CD14-positive monocyte (primary cell): ENCODE data around the gene TAS2R8. TPM values are rescaled to one million over a fixed set of nuclear protein-coding genes. Genes with fewer than 3 reads are reported as not detected.

Source experiments
- DNase-seq, 3 donors: peaks; one replicate each; pipeline ENCODE4 v3.0.0-alpha.2; 2011 to 2022
- H2AFZ ChIP-seq: 2 replicates; pipeline ENCODE4 v1.6.0; 2012; ENCODE audit warnings: mild to moderate bottlenecking, low read depth, low read length, inconsistent platforms; ENCODE audit not compliant: insufficient read depth, poor library complexity, severe bottlenecking
- H3K27ac ChIP-seq, 2 donors: 1 replicate in 1 of 2; 2 replicates in 1 of 2; pipeline ENCODE4 v1.5.1; 2012 to 2013; ENCODE audit warnings: low read length in 2 of 2, control low read depth in 1 of 2, inconsistent platforms in 1 of 2, low read depth in 1 of 2, mild to moderate bottlenecking in 1 of 2
- H3K27me3 ChIP-seq, 2 donors: one replicate each; pipeline versions ENCODE4 v1.6.0 to v1.6.1; 2011 to 2013; ENCODE audit warnings: low read length in 2 of 2; ENCODE audit not compliant: control insufficient read depth in 2 of 2, insufficient read depth in 2 of 2
- H3K36me3 ChIP-seq, 2 donors: replicated peaks in 1 of 2; 1 replicate in 1 of 2; 2 replicates in 1 of 2; pipeline versions ENCODE4 v1.5.1 to v1.6.1; 2012 to 2013; ENCODE audit warnings: low read length in 2 of 2, control low read depth in 1 of 2, inconsistent platforms in 1 of 2, mild to moderate bottlenecking in 1 of 2; ENCODE audit not compliant: insufficient read depth in 2 of 2, control insufficient read depth in 1 of 2
- H3K4me1 ChIP-seq, 2 donors: 1 replicate in 1 of 2; 2 replicates in 1 of 2; pipeline versions ENCODE4 v1.5.1 to v1.6.1; 2012 to 2013; ENCODE audit warnings: low read length in 2 of 2, control low read depth in 1 of 2, inconsistent platforms in 1 of 2, mild to moderate bottlenecking in 1 of 2, moderate library complexity in 1 of 2; ENCODE audit not compliant: insufficient read depth in 2 of 2, control insufficient read depth in 1 of 2
- H3K4me2 ChIP-seq: replicated peaks from 2 replicates; pipeline ENCODE3; 2012; ENCODE audit warnings: low read length, moderate library complexity, mild to moderate bottlenecking; ENCODE audit not compliant: poor library complexity, severe bottlenecking; ENCODE audit errors: extremely low read depth
- H3K4me3 ChIP-seq, 3 experiments: fragments of 200-600 bp in 1 of 3; sonication (generic) in 1 of 3; replicated peaks in 1 of 3; 1 replicate in 2 of 3; 2 replicates in 1 of 3; pipeline ENCODE4 v1.5.1; 2011 to 2013; ENCODE audit warnings: low read length in 3 of 3, mild to moderate bottlenecking in 3 of 3, control low read depth in 2 of 3, low read depth in 2 of 3, inconsistent platforms in 1 of 3, moderate library complexity in 1 of 3
- H3K79me2 ChIP-seq: 2 replicates; pipeline ENCODE4 v1.6.0; 2012; ENCODE audit warnings: mild to moderate bottlenecking, control low read depth, inconsistent platforms, low read length, moderate library complexity; ENCODE audit not compliant: insufficient read depth
- H3K9ac ChIP-seq: 2 replicates; pipeline ENCODE4 v1.6.0; 2017; ENCODE audit warnings: low read length, mild to moderate bottlenecking; ENCODE audit not compliant: insufficient read depth, poor library complexity, severe bottlenecking
- H3K9me3 ChIP-seq, 2 donors: replicated peaks in 1 of 2; 1 replicate in 1 of 2; 2 replicates in 1 of 2; pipeline versions ENCODE4 v1.5.1 to v1.6.1; 2012 to 2013; ENCODE audit warnings: low read length in 2 of 2, control low read depth in 1 of 2; ENCODE audit not compliant: control insufficient read depth in 1 of 2, insufficient read depth in 1 of 2
- H4K20me1 ChIP-seq: 2 replicates; pipeline ENCODE4 v1.6.0; 2012; ENCODE audit warnings: mild to moderate bottlenecking, low read length, control low read depth, moderate library complexity; ENCODE audit not compliant: insufficient read depth
- H3K27ac Mint-ChIP-seq, 7 donors: one replicate each; pipeline ENCODE4 v1.8.0; 2020; ENCODE audit warnings: mild to moderate bottlenecking in 7 of 7, mixed read lengths in 7 of 7, moderate library complexity in 6 of 7, inconsistent platforms in 2 of 7
- H3K27me3 Mint-ChIP-seq, 3 donors: one replicate each; pipeline ENCODE4 v1.8.0; 2021 to 2022; ENCODE audit warnings: low read depth in 3 of 3, mild to moderate bottlenecking in 3 of 3, mixed read lengths in 3 of 3, moderate library complexity in 3 of 3, inconsistent platforms in 1 of 3
- H3K36me3 Mint-ChIP-seq, 2 donors: one replicate each; pipeline ENCODE4 v1.8.0; 2020; ENCODE audit warnings: mixed read lengths in 2 of 2, inconsistent platforms in 1 of 2, mild to moderate bottlenecking in 1 of 2
- H3K4me1 Mint-ChIP-seq: one replicate; pipeline ENCODE4 v1.8.0; 2020; ENCODE audit warnings: mild to moderate bottlenecking, mixed read lengths
- H3K4me3 Mint-ChIP-seq, 2 donors: one replicate each; pipeline ENCODE4 v1.8.0; 2020; ENCODE audit warnings: mild to moderate bottlenecking in 2 of 2, mixed read lengths in 2 of 2, moderate library complexity in 1 of 2
- H3K9me3 Mint-ChIP-seq, 7 donors: one replicate each; pipeline ENCODE4 v1.8.0; 2020 to 2022; ENCODE audit warnings: mixed read lengths in 7 of 7, mild to moderate bottlenecking in 6 of 7, moderate library complexity in 6 of 7, inconsistent platforms in 2 of 7
- WGBS: methylation state at CpG from one replicate; pipeline ENCODE4 v1.1.5; 2013; ENCODE audit warnings: missing lambda C conversion rate; ENCODE audit not compliant: insufficient coverage; 5-methylcytosine and 5-hydroxymethylcytosine counted together
- intact Hi-C, 2 donors: fragments of 100-400 bp; cut with micrococcal nuclease; formaldehyde crosslinking; loops; one replicate each; pipeline versions ENCODE4 v1.15.0 to v1.15.1; 2023
- polyA plus RNA-seq, 3 donors: library from polyadenylated mRNA; depleted of rRNA in 1 of 3; unstranded in 2 of 3; stranded (reverse) in 1 of 3; fragments of 300-500 nt in 2 of 3; fragments of >200 nt in 1 of 3; fragmentation: Illumina TruSeq in 2 of 3; gene quantifications; 1 replicate in 2 of 3; 2 replicates in 1 of 3; pipeline ENCODE4 v1.2.3, GENCODE V29; 2012 to 2021
- TF ChIP-seq, protein P1 (sequence below): fragments of 200-600 bp; IDR thresholded peaks from one replicate; pipeline ENCODE4 v1.8.0; 2022; ENCODE audit warnings: antibody characterized with exemption, mild to moderate bottlenecking

Gene TAS2R8
- polyA plus RNA-seq, 3 donors = not detected

DNA sequence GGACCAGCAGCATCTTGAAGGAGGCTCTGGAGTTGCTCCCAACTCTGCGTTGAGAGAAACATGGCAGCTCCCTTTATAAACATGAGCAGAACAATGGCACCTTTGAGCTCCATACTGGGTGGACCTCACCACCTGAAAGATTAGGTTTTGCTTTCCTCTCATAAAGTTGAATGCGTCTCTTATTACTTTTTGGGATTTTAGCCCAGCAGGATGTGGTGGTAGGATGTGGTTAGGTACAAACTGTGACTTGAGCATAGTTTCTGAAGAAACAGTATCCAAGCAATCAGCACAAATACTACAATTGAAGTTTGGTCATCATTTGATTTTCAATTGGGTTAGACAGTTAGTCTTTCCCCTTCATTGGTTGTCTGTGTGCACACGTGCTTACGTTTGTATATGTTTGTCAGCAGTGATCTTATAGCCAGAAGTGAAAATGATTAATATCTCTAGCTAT is 42.4 kb upstream of the TAS2R8 start, which contains the start of gene PRR4:
Gene PRR4 (minus strand): TSS at position 51 of the 454 bp plus-strand sequence. CDS start 38 bp downstream, at position 13.
- 89% methylated on average over 1 of the region's 4 CpGs for WGBS
- Mint-ChIP-seq H3K36me3 (peaks cover 12 to 13% of the 10 kb centered on the region in 2 donors), H3K4me3 (no peak within 1 kb of the TSS)

DNA sequence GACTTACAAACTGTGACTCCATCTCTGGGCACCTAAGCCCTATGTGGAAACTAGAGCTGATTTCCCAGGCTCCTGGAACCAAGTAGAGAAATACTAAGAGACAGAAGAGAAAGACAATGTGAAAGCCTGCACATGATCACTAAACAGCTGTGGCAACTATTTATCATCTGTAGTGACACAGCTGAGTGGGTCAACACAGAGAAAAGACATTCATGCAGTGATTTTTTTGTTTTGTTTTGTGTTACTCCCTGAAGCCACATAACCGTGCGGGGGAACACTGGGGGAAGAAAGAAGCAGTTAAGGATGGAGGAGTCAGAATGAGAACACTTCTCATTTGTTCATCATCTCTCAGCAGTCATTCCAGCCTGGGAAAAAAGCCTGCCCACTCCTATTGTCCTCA is 40.7 kb upstream of the TAS2R8 start:
- intact Hi-C loops = no loop called here
- H3K9me3 Mint-ChIP-seq = peaks cover 0 to 7% (median 2%) of the 10 kb centered on the region in 7 donors
- Histone ChIP-seq H3K27ac (no peak overlapping the region), H3K4me2 (no peak overlapping the region), H3K79me2 (no peaks in the 10 kb centered on the region), H2AFZ (no peak overlapping the region), H3K4me1 (no peaks in the 10 kb centered on the region), H3K27me3 (no peaks in the 10 kb centered on the region), H4K20me1 (no peaks in the 10 kb centered on the region), H3K9ac (no peak overlapping the region), H3K9me3 (no peaks in the 10 kb centered on the region), H3K36me3 (no peaks in the 10 kb centered on the region), H3K4me3 (no peak overlapping the region)
- no peak for DNase-seq
- no peaks in the 10 kb centered on the region for H3K27me3 Mint-ChIP-seq
- H3K4me3 Mint-ChIP-seq = no peak overlapping the region
- no peaks in the 10 kb centered on the region for H3K4me1 Mint-ChIP-seq
- WGBS = no CpG with 5 or more reads among the region's 2 CpGs
- H3K36me3 Mint-ChIP-seq = peaks cover 12 to 13% of the 10 kb centered on the region in 2 donors
- TF ChIP-seq, protein P1, sequence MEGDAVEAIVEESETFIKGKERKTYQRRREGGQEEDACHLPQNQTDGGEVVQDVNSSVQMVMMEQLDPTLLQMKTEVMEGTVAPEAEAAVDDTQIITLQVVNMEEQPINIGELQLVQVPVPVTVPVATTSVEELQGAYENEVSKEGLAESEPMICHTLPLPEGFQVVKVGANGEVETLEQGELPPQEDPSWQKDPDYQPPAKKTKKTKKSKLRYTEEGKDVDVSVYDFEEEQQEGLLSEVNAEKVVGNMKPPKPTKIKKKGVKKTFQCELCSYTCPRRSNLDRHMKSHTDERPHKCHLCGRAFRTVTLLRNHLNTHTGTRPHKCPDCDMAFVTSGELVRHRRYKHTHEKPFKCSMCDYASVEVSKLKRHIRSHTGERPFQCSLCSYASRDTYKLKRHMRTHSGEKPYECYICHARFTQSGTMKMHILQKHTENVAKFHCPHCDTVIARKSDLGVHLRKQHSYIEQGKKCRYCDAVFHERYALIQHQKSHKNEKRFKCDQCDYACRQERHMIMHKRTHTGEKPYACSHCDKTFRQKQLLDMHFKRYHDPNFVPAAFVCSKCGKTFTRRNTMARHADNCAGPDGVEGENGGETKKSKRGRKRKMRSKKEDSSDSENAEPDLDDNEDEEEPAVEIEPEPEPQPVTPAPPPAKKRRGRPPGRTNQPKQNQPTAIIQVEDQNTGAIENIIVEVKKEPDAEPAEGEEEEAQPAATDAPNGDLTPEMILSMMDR = no peak
- no peak overlapping the region for H3K27ac Mint-ChIP-seq

More for the DNA sequence above, 42.4 kb upstream of the TAS2R8 start, which contains the start of gene PRR4:
- TF ChIP-seq, protein P1 = no peak
- Histone ChIP-seq H3K4me3 (no peak within 1 kb of the TSS), H2AFZ (no peak within 1 kb of the TSS), H3K27ac (no peak within 1 kb of the TSS), H3K79me2 (no peaks in the 10 kb centered on the region), H3K4me1 (no peaks in the 10 kb centered on the region), H3K9me3 (no peaks in the 10 kb centered on the region), H3K9ac (no peak within 1 kb of the TSS), H3K4me2 (no peak within 1 kb of the TSS), H3K27me3 (no peaks in the 10 kb centered on the region), H3K36me3 (no peaks in the 10 kb centered on the region), H4K20me1 (no peaks in the 10 kb centered on the region)
- DNase-seq = no peak
- Mint-ChIP-seq H3K9me3 (peaks cover 0 to 7% (median 2%) of the 10 kb centered on the region in 7 donors), H3K4me1 (no peaks in the 10 kb centered on the region), H3K27ac (no peak within 1 kb of the TSS), H3K27me3 (no peaks in the 10 kb centered on the region)
- intact Hi-C loops = no loop called here
